NCI-H510A treated with DMSO at 0.1 percent for 48 hours (cell line): ENCODE results near the gene OR1F1.
"Not testable (repeated sequence)": the region's sequence is repeated elsewhere in the genome, so short reads cannot be mapped to it uniquely, and the experiment has no call there.

Experiments
- DNase-seq: peaks from one replicate; lab custom pipeline; 2025; lab: John Stamatoyannopoulos, UW

OR1F1 gene

DNA sequence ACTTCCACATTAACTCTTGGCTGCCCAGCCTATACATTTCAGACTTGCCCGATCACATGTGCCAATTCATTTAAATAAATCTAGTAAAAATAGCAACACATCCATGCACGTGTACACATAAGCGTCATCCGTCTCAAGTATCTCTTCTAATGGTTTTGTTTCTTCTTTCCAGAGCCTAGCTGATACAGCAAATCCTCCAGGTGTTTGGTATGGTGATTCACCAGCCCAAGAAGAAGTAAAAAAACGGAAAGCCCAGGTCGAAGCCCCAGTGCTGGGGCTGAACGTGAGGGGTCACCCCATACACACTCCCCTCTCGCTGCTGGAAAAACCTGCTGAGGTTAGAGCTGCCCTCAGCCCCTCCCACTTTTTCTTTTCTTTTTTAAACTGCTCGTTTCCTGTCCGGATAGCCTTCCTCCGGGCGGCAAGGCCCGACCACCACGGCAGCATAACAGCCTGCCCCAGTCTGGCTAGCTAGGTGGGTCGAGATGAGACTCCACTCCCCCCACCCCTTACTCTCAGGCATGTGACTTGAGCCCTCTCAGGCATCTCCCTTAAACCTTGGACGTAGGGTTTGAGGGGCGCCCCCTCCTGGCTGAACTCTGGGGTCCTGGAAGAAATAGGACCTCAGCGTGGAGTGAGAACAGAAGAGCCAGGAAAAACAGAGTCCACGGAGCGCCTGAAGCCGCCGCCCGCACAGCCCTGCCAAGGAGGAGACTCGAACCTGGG lies 13.9 kb upstream of the OR1F1 start:
- no peak for DNase-seq

DNA sequence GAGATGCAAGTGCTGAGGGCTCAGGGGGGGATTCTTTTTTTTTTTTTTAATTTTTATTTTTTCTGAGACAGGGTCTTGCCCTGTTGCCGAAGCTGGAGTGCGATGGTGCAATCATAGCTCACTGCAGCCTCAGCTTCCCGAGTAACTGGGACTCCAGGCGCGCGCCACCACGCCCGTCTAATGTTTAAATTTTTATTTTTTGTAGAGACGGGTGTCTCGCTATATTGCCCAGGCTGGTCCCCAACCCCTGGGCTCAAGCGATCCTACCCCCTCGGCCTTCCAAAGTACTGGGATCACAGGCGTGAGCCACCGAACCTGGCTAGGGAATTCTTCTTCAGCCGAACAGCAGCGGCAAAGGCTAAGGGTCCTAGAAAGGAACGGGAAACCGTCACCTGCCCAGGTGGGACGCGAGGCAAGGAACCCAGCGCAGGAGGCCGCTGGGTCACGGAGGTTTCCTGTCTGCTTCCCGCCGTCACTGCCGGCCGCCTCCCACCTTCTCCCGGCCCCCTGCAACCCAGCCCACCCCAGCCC lies 13.3 kb upstream of the OR1F1 start:
- no peak for DNase-seq

DNA sequence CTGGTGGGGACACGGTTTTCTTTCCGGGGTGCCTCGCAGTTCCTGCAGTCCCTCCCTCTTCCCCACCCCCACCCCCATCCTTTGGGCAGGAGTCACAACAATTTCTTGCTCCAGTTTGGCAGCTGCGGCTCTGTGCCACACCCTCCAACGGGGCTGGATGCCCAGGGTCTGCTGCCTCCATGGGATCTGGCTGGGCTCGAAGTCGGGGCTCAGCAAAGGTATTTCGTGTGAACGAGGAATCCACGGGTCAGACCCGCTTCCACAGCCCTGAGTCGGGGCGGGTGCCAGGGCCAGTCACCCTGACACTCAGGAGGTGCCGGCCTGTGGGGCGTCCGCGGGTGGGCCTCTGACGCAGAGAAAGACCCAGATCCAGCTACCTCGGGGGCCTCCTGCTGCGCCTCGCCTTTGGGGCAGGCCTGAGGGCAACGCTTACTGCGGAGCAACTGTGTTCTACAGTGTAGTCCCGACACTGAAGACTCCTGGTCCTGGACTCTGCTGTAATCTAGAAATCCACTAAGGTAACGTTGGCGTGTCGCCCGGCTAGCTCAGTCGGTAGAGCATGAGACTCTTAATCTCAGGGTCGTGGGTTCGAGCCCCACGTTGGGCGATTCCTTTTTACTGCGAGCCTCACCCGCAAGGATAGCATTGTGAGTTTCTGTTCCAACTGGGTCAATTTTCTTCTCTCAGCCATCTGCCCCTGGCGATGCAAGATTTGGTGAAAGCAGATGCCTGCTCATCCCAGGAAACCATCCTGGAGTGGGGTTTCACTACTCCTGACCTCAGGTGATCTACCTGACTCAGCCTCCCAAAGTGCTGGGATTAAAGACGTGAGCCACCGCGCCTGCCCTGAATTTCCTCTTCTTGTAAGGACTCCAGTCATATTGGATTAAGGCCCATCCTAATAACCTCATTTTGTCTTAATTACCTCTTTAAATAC lies 12.6 kb upstream of the OR1F1 start:
- no peak for DNase-seq

DNA sequence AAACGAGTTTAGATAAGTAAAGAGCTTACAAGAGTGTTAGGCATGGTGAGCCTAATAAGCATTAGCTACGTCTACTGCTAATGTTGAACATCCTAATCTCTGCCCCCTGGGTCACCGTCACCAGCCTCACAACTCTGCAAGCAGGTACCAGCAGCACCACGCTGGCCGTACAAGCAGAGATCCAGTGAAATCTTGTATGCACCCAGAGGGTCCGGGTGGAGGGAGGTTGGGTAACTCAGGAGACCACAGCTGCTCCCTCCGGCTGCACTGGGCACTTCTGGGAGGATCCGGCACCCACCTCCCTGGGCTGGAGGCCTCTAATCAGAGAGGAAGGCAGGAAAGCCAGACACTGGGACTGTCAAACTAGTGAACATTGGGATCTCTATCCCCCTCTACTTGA lies 8.4 kb upstream of the OR1F1 start:
- no peak for DNase-seq

DNA sequence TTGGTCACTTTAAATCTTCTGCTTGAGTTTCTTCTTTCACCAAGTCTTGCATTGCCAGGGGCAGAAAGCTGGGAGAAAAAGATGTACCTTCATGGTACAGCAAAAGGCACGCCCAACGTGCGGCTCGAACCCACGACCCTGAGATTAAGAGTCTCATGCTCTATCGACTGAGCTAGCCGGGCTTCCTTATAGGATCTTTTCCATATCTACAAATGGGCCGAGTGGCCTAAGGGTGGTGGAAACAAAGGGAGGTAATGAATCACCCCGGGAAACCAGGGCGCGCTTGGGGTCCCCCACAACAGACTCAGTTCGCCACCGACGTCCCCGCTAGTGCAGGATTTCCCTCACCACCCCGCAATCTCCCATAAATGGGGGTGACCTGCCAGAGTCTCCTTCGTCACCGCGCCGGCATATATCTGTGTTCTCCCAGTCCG lies 7.5 kb upstream of the OR1F1 start:
- no peak for DNase-seq

DNA sequence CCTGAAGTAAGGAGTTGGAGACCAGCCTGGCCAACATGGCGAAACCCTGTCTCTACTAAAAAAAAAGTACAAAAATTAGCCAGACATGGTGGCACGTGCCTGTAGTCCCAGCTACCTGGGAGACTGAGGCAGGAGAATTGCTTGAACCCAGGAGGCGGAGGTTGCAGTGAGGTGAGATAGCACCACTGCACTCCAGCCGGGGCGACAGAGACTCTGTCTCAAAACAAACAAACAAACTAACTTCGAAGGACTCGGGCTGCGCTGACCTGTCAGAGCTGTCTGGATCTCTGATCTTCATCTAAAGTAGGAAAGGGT lies 5.8 kb upstream of the OR1F1 start:
- DNase-seq: not testable (repeated sequence)

DNA sequence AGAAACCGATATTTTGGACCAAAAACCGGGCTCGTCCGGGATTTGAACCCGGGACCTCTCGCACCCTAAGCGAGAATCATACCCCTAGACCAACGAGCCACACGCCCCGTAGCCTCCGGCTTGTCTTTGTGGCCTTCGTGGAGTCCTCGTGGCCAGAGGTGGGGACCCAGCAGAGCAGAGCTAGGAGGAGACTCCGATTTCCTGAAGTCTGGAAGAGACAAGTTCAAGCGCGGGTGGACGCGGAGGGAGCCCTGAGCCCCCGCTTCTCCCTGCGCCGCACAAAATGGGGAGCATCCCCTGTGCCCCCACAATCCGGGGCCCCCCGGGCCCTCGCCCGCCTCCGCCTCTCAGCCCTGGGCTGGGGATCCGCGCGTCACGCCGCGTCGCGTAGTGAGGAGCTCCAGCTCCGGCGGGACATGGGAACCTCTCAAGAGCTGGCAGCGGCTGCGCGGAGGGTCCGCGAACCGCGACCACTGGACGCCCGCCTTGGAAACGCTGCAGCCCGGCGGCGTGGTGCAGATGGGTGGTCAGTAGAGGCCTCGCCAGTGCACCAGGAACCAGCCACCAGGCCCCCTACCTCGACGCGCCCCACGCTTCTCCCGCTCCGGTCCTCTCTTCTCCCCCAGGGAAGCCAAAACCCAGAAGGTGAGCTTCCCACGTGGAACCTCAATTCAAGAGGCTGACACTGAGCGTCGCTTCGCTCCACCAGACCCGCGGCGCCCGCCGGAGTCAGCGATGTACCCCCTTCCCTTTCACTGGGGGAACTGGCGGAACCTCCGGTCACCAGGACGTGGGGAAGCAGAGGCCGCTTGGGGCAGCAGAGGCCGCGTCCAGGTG lies 5.2 kb upstream of the OR1F1 start:
- DNase-seq: peak; percentile 29

DNA sequence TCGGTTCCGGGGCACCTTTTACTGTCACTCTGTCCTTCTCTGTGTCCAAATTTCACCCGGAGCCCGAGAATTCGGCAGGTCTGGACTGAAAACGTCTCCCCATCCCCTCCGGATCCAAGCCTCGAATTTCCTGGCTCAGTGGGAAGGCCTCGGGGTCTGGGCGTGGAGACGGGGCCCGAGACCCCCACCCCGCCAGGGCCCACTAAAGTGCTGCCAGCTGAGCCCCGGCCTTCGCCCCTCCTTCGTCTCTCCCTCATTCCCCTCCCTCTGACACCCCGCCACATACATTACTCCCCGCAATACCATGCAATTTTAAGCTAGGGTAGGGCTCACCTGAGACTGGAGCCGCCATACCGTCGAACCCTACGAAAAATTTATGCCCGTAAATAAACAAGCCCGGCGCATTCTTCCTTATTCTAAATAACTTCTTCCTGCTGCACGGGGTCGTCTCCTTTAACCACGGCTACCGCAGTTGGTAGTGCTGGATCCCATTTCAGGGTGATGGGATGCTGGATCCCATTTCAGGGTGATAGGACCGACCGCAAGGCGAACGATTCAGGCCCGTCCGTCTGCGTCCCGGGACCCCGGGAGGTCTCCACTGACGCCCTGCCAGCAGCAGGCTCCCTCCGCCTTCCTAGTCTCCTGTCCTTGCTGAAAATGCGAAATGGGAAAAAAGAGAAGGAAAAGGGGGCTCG lies 4.4 kb upstream of the OR1F1 start:
- DNase-seq: no peak

DNA sequence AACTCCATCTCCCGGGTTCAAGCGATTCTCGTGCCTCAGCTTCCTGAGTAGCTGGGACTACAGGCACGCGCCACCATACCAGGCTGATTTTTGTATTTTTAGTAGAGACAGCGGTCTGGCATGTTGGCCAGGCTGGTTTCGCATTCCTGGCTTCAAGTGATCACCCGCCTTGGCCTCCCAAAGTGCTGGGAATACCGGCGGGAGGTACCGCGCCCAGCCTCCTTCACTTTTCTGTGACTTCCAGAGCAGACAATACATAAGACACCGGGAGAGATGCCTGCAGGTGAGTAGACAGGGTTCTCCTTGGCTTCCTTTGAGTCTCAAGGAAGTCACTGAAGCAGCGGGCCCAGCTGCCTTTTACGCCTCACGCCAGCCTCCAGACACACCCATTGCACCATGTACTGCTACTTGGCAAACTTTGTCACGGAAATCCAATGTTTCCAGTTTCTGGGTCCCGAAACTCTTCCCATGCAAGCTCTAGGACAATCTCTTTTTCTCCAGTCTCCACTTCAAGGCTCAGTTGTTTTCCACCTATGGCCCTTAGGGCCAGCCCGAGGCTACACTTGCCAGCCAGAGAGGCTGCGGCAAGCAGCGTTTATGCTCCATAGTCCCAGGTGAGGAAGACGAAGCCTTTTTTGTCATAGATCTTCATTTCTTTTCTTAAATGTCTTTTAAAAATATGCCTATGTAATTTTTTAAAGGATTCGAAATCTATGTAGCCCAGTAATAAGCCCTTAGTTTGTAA lies 886 bp upstream of the OR1F1 start:
- DNase-seq: no peak

DNA sequence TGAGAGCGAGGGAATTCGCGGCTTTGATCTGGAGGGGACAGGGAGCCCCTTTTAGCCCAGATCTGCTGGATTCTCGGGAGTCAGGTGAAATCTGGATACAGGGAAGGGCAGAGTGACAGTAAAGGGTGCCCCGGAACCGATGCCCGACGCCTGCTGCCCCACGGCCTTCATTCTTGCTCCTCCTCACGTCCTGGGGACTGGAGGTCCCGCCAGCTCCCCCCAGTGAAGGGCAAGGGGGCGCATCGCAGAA lies 596 bp downstream of the OR1F1 start:
- no peak for DNase-seq

DNA sequence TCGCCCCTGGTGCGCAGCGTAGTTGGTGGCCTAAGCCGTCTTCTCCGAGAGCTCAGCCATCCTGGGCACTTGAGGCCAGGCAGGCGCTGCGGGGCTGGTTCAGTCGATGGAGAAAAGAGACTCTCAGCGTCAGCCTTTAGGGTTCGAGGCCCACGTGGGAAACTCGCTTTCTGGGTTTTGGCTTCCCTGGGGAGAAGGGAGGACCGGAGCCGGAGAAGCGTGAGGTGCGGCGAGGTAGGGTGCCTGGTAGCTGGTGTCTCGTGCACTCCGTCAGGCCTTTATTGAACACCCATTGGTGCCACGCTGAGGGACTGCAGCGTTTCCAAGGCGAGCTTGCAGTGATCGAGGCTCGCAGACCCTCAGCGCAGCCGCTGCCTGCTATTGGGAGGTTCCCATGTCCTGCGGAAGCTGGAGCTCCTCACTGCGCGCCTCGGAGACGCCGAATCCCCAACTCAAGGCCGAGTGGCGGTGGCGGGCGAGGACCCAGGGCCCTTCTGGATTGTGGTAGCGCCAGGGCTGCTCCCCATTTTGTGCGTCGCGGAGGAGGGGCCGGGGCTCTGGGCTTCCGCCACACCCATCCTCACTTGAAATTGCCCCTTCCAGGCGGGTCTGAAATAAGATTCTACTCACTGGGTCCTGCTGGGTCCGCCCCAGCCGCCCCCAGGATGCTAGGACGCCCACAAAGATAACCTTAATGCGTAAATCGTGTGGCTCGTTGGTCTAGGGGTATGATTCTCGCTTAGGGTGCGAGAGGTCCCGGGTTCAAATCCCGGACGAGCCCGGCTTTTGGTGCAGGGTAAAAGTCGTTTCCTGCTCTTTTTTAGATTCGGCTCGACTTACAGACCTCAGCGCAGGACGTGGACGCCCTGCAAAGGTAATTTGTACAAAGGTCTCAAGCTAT lies 1.2 kb downstream of the OR1F1 start:
- no peak for DNase-seq

DNA sequence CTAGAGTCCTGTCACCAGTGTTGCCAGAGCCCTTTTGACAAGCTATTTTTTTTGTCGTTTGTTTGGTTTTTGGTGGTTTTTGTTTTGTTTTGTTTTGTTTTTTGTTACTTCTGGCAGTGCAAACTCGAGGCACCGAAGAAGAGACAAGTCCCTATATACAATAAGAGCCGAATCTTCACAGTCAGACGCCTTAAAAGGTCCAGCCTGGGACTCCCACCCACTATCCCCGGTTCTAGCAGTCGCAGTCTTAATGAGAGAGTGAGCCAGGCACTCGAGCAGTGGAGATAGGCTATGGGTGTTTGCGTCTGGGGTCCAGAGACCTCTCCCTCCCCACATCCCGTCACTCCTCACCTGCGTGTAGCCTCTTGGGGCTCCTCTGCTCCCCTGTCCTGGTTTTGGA lies 1.9 kb downstream of the OR1F1 start:
- DNase-seq: no peak

DNA sequence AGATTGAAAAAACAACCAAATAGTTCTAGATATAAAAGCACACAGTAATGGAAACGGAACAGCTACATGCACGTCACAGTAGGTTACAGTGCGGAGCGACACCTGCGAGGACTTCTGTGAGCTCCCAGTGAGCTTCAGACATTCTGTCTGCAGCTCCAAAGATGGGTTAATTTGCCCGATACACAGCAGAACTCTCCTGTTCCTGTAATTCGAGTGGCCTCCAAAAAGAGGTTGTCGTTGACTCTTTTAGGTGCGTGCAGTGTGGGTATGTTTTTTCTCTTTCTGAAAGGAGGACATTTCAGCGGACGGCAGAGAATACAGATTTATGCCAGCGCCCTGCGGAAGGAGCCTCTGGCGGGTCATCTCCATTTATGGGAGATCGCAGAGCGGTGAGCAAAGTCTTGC lies 2.9 kb downstream of the OR1F1 start:
- DNase-seq: no peak

DNA sequence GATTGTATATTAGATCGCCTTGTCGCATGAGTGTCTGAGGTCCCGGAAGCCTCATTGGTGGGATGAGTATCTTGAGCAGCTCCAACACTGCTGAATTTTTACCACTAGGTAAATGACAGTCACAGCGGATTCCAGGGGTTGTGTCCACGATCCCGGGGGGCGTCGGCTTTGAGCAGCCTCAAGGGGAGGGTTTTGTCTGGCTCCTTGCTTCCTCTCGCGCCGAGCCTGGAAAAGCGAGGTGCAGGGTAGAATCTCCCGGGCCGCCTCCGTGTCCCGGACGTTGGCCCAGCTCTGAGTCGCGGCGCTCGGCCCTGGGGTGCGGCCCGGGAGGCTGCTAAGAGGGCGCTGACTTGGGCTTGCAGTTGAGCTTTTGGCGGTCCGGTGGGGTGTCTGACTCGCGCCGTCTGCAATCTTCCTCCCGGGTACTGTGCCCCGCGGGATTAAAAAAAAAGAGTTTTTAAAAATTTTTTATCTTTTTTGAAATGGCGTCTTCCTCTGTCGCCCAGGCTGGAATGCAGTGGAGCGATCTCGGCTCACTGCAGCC lies 4.5 kb downstream of the OR1F1 start:
- DNase-seq: no peak

DNA sequence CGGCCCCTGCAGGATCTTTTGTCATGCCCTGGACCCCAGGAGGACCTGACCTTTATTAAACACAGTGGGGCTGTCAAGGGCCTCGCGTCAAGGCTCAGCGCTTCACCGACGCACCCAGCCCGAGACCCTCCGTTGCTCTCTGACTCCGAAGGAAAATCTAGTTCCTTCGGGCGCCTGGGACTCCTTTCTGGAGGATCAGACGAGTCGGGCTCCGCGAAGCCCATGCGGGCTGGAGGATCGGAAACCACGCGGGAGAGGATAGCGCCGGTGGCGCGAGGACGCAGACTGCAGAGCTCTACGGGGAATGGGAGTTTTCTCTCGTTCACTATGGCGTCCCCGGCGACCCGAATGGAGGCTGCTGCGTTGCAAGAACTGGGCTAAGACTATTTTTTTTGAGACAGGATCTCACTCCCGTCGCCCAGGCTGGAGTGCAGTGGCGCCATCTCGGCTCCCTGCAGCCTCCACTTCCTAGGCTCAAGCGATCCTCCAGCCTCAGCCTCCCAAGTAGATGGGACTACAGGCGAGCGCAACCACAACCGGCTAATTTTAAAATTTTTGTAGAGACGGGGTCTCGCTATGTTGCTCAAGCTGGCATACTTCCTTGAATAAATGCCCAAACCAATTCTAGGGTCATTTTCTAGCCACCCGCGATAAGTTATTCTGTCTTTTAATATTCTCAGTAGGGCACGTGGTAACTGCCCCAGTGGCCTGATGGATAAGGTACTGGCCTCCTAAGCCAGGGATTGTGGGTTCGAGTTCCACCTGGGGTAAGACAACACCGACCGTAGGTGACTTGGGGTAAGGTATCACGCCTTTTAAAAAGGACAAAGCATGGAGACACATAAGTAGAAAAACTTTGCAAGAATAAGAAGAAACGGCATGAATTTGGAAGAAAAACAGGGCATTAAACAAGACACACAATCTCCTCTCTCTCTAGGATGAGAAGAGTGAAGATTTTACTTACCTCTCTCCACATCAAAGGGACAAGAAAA lies 5.5 kb downstream of the OR1F1 start:
- DNase-seq: no peak

DNA sequence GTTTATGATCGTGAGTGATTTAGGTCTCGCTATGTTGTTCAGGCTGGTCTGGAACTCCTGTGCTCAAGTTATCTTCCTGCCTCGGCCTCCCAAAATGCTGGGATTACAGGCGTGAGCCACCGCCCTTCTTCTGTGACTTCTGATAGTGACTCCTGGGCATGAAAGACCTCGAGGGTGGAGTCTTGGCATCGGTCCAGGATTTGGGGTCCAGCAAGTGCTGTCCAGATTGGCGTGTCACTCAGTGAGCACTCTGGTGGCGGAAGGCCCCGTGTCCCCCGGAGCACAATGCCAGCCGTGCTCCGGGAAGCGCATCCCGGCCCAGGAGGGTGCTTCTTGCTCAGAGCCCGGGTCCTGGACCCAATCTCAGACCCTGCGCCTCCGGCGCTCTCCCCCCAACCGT lies 6.8 kb downstream of the OR1F1 start:
- no peak for DNase-seq

DNA sequence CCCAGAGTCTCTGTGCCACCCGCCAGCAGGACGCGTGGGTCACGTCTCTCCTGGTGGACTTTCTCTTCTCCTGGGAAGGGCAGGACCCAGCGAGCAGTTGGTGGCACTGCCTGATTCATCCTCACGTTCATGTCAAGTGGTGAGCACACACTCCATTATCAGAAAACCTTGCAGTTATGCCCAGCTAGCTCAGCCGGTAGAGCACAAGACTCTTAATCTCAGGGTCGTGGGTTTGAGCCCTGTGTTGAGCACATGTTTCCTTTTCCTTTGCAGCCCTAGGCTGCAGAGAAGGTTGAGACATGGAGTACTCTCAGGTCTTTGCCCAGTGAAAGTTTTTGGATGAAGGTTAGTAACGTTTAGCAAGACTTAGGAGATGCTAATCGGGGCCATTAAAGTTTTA lies 8.0 kb downstream of the OR1F1 start:
- no peak for DNase-seq

DNA sequence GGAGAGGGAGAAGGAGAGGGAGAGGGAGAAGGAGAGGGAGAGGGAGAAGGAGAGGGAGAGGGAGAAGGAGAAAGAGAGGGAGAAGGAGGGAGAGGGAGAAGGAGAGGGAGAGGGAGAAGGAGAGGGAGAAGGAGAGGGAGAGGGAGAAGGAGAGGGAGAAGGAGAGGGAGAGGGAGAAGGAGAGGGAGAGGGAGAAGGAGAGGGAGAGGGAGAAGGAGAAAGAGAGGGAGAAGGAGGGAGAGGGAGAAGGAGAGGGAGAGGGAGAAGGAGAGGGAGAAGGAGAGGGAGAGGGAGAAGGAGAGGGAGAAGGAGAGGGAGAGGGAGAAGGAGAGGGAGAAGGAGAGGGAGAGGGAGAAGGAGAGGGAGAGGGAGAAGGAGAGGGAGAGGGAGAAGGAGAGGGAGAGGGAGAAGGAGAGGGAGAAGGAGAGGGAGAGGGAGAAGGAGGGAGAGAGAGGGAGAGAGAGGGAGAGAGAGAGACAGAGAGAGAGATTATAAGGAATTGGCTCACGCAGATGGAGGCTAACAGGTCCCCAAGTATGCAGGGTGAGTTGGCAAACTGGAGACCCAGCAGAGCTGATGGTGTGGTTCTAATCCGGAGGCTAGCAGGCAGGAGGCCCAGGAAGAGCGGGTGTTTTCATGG lies 9.8 kb downstream of the OR1F1 start:
- not testable (repeated sequence) for DNase-seq
